Liver (tissue), 9 donors: ENCODE data around the gene GEMIN2. TPM values are rescaled to one million over a fixed set of nuclear protein-coding genes. Genes with fewer than 3 reads are reported as not detected.

ENCODE experiments used
- DNase-seq: peaks from one replicate; pipeline ENCODE4 v3.0.0-alpha.2; 2017; ENCODE audit warnings: low spot score
- H3K27ac ChIP-seq, 2 donors: one replicate each; pipeline ENCODE4 v1.7.0; 2013; ENCODE audit warnings: inconsistent platforms in 2 of 2, low read length in 2 of 2, control low read depth in 1 of 2, low read depth in 1 of 2, mild to moderate bottlenecking in 1 of 2
- H3K27me3 ChIP-seq, 4 donors: one replicate each; pipeline versions ENCODE4 v1.6.1 to v1.7.0; 2013; ENCODE audit warnings: low read length in 3 of 4, inconsistent platforms in 1 of 4, mild to moderate bottlenecking in 1 of 4, moderate library complexity in 1 of 4; ENCODE audit not compliant: control insufficient read depth in 4 of 4, insufficient read depth in 4 of 4
- H3K36me3 ChIP-seq, 4 donors: one replicate each; pipeline versions ENCODE4 v1.6.1 to v1.7.0; 2013; ENCODE audit warnings: low read length in 3 of 4, mild to moderate bottlenecking in 3 of 4, low read depth in 1 of 4, moderate library complexity in 1 of 4; ENCODE audit not compliant: control insufficient read depth in 4 of 4, insufficient read depth in 3 of 4
- H3K4me1 ChIP-seq, 4 donors: one replicate each; pipeline versions ENCODE4 v1.6.1 to v1.7.0; 2013; ENCODE audit warnings: low read length in 3 of 4, mild to moderate bottlenecking in 3 of 4, moderate library complexity in 1 of 4; ENCODE audit not compliant: control insufficient read depth in 4 of 4, insufficient read depth in 4 of 4
- H3K4me3 ChIP-seq, 3 donors: one replicate each; pipeline versions ENCODE4 v1.6.1 to v1.7.0; 2013; ENCODE audit warnings: low read length in 3 of 3, control low read depth in 1 of 3, low read depth in 1 of 3, mild to moderate bottlenecking in 1 of 3
- H3K9ac ChIP-seq, 2 donors: one replicate each; pipeline ENCODE4 v1.7.0; 2013; ENCODE audit warnings: low read length in 2 of 2, mild to moderate bottlenecking in 2 of 2, moderate library complexity in 2 of 2, control low read depth in 1 of 2, low read depth in 1 of 2
- H3K9me3 ChIP-seq, 4 donors: one replicate each; pipeline versions ENCODE4 v1.6.1 to v1.7.0; 2013; ENCODE audit warnings: low read length in 3 of 4; ENCODE audit not compliant: control insufficient read depth in 4 of 4
- ATF3 ChIP-seq: IDR thresholded peaks from 2 replicates; pipeline ENCODE4 v1.6.1; 2016; ENCODE audit warnings: antibody characterized with exemption
- CTCF ChIP-seq: fragments of 150-350 bp; IDR thresholded peaks from 2 replicates; pipeline ENCODE4 v1.5.1; 2017; ENCODE audit warnings: improper control_type of control experiment, low read depth, low read length; ENCODE audit not compliant: missing input control
- EGR1 ChIP-seq, 2 donors: IDR thresholded peaks; 2 replicates each; pipeline ENCODE4 v1.6.1; 2016 to 2018; ENCODE audit warnings: antibody characterized with exemption in 2 of 2, low read depth in 2 of 2
- FOXA1 ChIP-seq: IDR thresholded peaks from 2 replicates; pipeline ENCODE4 v1.6.1; 2016; ENCODE audit warnings: antibody characterized with exemption
- FOXA2 ChIP-seq: IDR thresholded peaks from 2 replicates; pipeline ENCODE4 v1.6.1; 2016; ENCODE audit warnings: antibody characterized with exemption
- GABPA ChIP-seq, 2 donors: IDR thresholded peaks in 1 of 2; conservative IDR thresholded peaks in 1 of 2; 2 replicates each; pipeline ENCODE4 v1.6.1; 2016; ENCODE audit warnings: antibody characterized with exemption in 2 of 2, mild to moderate bottlenecking in 1 of 2, moderate library complexity in 1 of 2
- HNF4A ChIP-seq, 2 donors: conservative IDR thresholded peaks; 2 replicates each; pipeline ENCODE4 v1.6.1; 2016; ENCODE audit warnings: antibody characterized with exemption in 2 of 2, mild to moderate bottlenecking in 2 of 2
- HNF4G ChIP-seq: IDR thresholded peaks from 2 replicates; pipeline ENCODE4 v1.6.1; 2016; ENCODE audit warnings: antibody characterized with exemption
- JUND ChIP-seq, 2 donors: IDR thresholded peaks; 2 replicates each; pipeline ENCODE4 v1.6.1; 2016; ENCODE audit warnings: antibody characterized with exemption in 2 of 2
- MAX ChIP-seq: IDR thresholded peaks from 2 replicates; pipeline ENCODE4 v1.6.1; 2016; ENCODE audit warnings: antibody characterized with exemption
- NR2F2 ChIP-seq: IDR thresholded peaks from 2 replicates; pipeline ENCODE4 v1.6.1; 2016; ENCODE audit warnings: antibody characterized with exemption
- RAD21 ChIP-seq, 2 donors: IDR thresholded peaks; 2 replicates each; pipeline ENCODE4 v1.6.1; 2016; ENCODE audit warnings: antibody characterized with exemption in 2 of 2, mild to moderate bottlenecking in 2 of 2
- REST ChIP-seq: IDR thresholded peaks from 2 replicates; pipeline ENCODE4 v1.6.1; 2016; ENCODE audit warnings: antibody characterized with exemption, mild to moderate bottlenecking
- RXRA ChIP-seq, 2 donors: IDR thresholded peaks; 2 replicates each; pipeline ENCODE4 v1.6.1; 2017 to 2018; ENCODE audit warnings: antibody characterized with exemption in 2 of 2, mild to moderate bottlenecking in 1 of 2
- SP1 ChIP-seq: IDR thresholded peaks from 2 replicates; pipeline ENCODE4 v1.6.1; 2018; ENCODE audit warnings: antibody characterized with exemption, mild to moderate bottlenecking
- TAF1 ChIP-seq: conservative IDR thresholded peaks from 2 replicates; pipeline ENCODE4 v1.6.1; 2016; ENCODE audit warnings: antibody characterized with exemption, mild to moderate bottlenecking
- YY1 ChIP-seq: IDR thresholded peaks from 2 replicates; pipeline ENCODE4 v1.6.1; 2016; ENCODE audit warnings: antibody characterized with exemption, mild to moderate bottlenecking
- ZBTB33 ChIP-seq: IDR thresholded peaks from 2 replicates; pipeline ENCODE4 v1.6.1; 2016; ENCODE audit warnings: antibody characterized with exemption
- WGBS: extraction: QIAGEN DNeasy Blood & Tissue Kit; methylation state at CpG from one replicate; pipeline ENCODE4 v1.1.7; 2013; 5-methylcytosine and 5-hydroxymethylcytosine counted together
- polyA plus RNA-seq, 2 donors: library from polyadenylated mRNA; stranded (reverse) in 1 of 2; unstranded in 1 of 2; fragments of 200-250 nt in 1 of 2; fragments of >200 nt in 1 of 2; fragmentation: Nextera tagmentation in 1 of 2; extraction: Ambion mirVana in 1 of 2; gene quantifications; one replicate each; pipeline versions ENCODE4 v1.2.1 to v1.2.3, GENCODE V29; 2013 to 2015
- total RNA-seq, 2 donors: library from RNA; depleted of rRNA; stranded (reverse); fragments of >200 nt; gene quantifications; one replicate each; pipeline ENCODE4 v1.2.3, GENCODE V29; 2014
- donor health status: healthy.
- donor health status: healthy.
- donor health status: healthy.
- donor health status: healthy.
- donor health status: healthy.

Gene GEMIN2
- total and polyA plus RNA-seq, 4 donors = 2.8 to 9.0 (median 4.5) TPM

- peak overlapping the region; percentile 89 to 96 for H3K27ac ChIP-seq
- peak overlapping the region; percentile 70 to 98 for H3K9ac ChIP-seq
- WGBS = under 1% methylated on average over 36 of the region's 36 CpGs
- no peaks in the 10 kb centered on the region for H3K9me3 ChIP-seq
- H3K4me1 ChIP-seq = peaks cover 3 to 19% (median 13%) of the 10 kb centered on the region in 4 donors
- H3K4me3 ChIP-seq = peak overlapping the region; percentile 82 to 89 (median 84)
- DNase-seq = no peak
- peaks cover 14 to 38% (median 38%) of the 10 kb centered on the region in 4 donors for H3K36me3 ChIP-seq
- no peaks in the 10 kb centered on the region for H3K27me3 ChIP-seq
- peak; percentile 20 to 46 for TF ChIP-seq RXRA (IDR thresholded peaks at IDR 0.05)
- TF ChIP-seq EGR1 (IDR thresholded peaks at IDR 0.05; ENCODE audit: low read depth in 2 of 2) = no peak
- peak; percentile 75 for TF ChIP-seq ZBTB33
- peak; percentile 90 for TF ChIP-seq TAF1
- peak in 1 of 2 donors; percentile 33 for TF ChIP-seq RAD21 (IDR thresholded peaks at IDR 0.05)
- TF ChIP-seq JUND (IDR thresholded peaks at IDR 0.05) = no peak
- TF ChIP-seq ATF3 = peak; percentile 12
- peak; percentile 59 for TF ChIP-seq REST
- no peak for TF ChIP-seq MAX
- TF ChIP-seq HNF4A (conservative IDR thresholded peaks at IDR 0.05) = peak; percentile 79 to 84
- peak; percentile 25 for TF ChIP-seq FOXA2
- no peak for TF ChIP-seq FOXA1
- TF ChIP-seq YY1 = peak; percentile 30
- TF ChIP-seq HNF4G = peak; percentile 57
- TF ChIP-seq GABPA (IDR thresholded peaks at IDR 0.05 in 1 of 2, conservative IDR thresholded peaks at IDR 0.05 in 1 of 2) = peak in 1 of 2 donors; percentile 8
- peak; percentile 44 for TF ChIP-seq SP1
- TF ChIP-seq NR2F2 = no peak
- no peak for TF ChIP-seq CTCF
Observed at GRCh38 chr14:39175445-39176262, 61.5 kb downstream of the GEMIN2 start.
